Chondrocyte (in vitro differentiated cells): ENCODE results near the gene CDHR5. TPM values are rescaled to one million over a fixed set of nuclear protein-coding genes. Genes with fewer than 3 reads are reported as not detected.

ENCODE experiments used
- DNase-seq: peaks from one replicate; pipeline ENCODE4 v3.0.0; 2021; ENCODE audit warnings: mixed read lengths, low spot score
- H3K27ac Mint-ChIP-seq: one replicate; pipeline ENCODE4 v1.8.0; 2021; ENCODE audit warnings: mild to moderate bottlenecking, moderate library complexity, mixed read lengths; ENCODE audit not compliant: unreplicated experiment
- H3K27me3 Mint-ChIP-seq: 2 replicates; pipeline ENCODE4 v1.8.0; 2021; ENCODE audit warnings: low read depth, mixed read lengths
- H3K36me3 Mint-ChIP-seq: 2 replicates; pipeline ENCODE4 v1.8.0; 2021; ENCODE audit warnings: low read depth, mixed read lengths
- H3K4me1 Mint-ChIP-seq: 2 replicates; pipeline ENCODE4 v1.8.0; 2021; ENCODE audit warnings: low read depth, mild to moderate bottlenecking, mixed read lengths
- H3K4me3 Mint-ChIP-seq: one replicate; pipeline ENCODE4 v1.8.0; 2021; ENCODE audit warnings: mild to moderate bottlenecking, moderate library complexity, mixed read lengths; ENCODE audit not compliant: unreplicated experiment
- H3K9me3 Mint-ChIP-seq: 2 replicates; pipeline ENCODE4 v1.8.0; 2021; ENCODE audit warnings: low read depth, mixed read lengths
- total RNA-seq: library from RNA; stranded (reverse); gene quantifications from 3 replicates; pipeline ENCODE4 v1.2.1, GENCODE V29; 2021
- TF ChIP-seq, protein P1 (sequence below): fragments of 200-600 bp; sonication (generic); IDR thresholded peaks from 2 replicates; pipeline ENCODE4 v1.5.0; 2021; ENCODE audit warnings: antibody characterized with exemption, mild to moderate bottlenecking, moderate library complexity

The CDHR5 gene
- total RNA-seq, 1 donor from 2014 or later, result not detected

GRCh38 chr11:616320-617198 lies 8.2 kb downstream of the CDHR5 start:
- Mint-ChIP-seq H3K4me1 (peaks cover 14% of the 10 kb centered on the region), H3K27me3 (no peaks in the 10 kb centered on the region), H3K9me3 (no peaks in the 10 kb centered on the region), H3K27ac (no peak overlapping the region), H3K4me3 (peak overlapping the region; percentile 80), H3K36me3 (peaks cover 4% of the 10 kb centered on the region)
- no peak for DNase-seq
- TF ChIP-seq, protein P1, sequence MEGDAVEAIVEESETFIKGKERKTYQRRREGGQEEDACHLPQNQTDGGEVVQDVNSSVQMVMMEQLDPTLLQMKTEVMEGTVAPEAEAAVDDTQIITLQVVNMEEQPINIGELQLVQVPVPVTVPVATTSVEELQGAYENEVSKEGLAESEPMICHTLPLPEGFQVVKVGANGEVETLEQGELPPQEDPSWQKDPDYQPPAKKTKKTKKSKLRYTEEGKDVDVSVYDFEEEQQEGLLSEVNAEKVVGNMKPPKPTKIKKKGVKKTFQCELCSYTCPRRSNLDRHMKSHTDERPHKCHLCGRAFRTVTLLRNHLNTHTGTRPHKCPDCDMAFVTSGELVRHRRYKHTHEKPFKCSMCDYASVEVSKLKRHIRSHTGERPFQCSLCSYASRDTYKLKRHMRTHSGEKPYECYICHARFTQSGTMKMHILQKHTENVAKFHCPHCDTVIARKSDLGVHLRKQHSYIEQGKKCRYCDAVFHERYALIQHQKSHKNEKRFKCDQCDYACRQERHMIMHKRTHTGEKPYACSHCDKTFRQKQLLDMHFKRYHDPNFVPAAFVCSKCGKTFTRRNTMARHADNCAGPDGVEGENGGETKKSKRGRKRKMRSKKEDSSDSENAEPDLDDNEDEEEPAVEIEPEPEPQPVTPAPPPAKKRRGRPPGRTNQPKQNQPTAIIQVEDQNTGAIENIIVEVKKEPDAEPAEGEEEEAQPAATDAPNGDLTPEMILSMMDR, result no peak

- DNase-seq, result no peak
- TF ChIP-seq, protein P1, result no peak
- H3K4me3 Mint-ChIP-seq, result peak within 1 kb of the TSS; percentile 80
- H3K27me3 Mint-ChIP-seq, result no peaks in the 10 kb centered on the region
- peaks cover 14% of the 10 kb centered on the region for H3K4me1 Mint-ChIP-seq
- H3K27ac Mint-ChIP-seq, result peak within 1 kb of the TSS; percentile 92
- peaks cover 6% of the 10 kb centered on the region for H3K36me3 Mint-ChIP-seq
- H3K9me3 Mint-ChIP-seq, result no peaks in the 10 kb centered on the region
Observed at GRCh38 chr11:615504-616319, 9.0 kb downstream of the CDHR5 start, which contains the start of gene IRF7. Gene IRF7 (minus strand): TSS chr11:615950. CDS start chr11:615364, 586 bp downstream.

DNA sequence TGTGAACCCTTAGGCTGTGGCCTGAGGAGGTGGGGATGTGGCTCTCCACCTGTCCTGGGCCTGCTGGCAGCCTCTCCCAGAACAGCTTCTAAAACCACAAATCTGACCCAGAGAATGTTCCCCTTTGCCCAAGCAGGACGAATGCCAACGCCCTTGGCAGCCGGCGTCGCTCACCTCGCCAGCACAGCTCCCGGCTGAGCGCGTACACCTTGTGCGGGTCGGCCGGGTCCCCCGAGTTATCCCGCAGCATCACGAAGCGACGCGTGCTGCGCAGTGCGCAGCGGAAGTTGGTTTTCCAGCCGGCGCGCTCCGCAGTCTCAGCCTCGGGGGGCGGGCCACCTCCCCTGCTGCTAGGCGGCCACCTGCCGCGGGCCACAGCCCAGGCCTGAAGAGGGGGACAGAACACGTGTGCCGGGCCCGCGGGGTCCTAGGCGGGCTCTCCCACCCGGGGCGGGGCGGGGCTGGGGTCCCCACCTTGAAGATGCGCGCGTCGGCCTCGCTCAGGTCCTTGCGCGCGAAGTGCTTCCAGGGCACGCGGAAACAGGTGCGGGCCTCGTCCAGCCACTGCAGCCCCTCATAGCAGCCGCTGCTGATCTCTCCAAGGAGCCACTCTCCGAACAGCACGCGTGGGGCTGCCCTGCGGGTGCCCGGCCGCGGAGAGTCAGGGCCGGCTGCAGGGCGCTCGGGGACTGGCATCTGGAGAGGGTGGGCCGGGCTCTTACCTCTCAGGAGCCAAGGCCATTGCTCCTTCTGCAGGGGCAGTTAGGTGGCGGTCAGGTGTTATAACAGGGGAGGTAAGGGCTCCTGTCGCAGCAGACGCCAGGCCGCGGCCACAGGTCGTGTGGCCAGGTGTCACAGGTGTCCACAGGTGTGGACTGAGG lies 9.9 kb downstream of the CDHR5 start:
- no peak for DNase-seq
- Mint-ChIP-seq H3K27me3 (no peaks in the 10 kb centered on the region), H3K36me3 (peaks cover 7% of the 10 kb centered on the region), H3K27ac (peak overlapping the region; percentile 92), H3K9me3 (no peaks in the 10 kb centered on the region), H3K4me1 (peaks cover 14% of the 10 kb centered on the region), H3K4me3 (peak overlapping the region; percentile 80)
- TF ChIP-seq, protein P1, result no peak

DNA sequence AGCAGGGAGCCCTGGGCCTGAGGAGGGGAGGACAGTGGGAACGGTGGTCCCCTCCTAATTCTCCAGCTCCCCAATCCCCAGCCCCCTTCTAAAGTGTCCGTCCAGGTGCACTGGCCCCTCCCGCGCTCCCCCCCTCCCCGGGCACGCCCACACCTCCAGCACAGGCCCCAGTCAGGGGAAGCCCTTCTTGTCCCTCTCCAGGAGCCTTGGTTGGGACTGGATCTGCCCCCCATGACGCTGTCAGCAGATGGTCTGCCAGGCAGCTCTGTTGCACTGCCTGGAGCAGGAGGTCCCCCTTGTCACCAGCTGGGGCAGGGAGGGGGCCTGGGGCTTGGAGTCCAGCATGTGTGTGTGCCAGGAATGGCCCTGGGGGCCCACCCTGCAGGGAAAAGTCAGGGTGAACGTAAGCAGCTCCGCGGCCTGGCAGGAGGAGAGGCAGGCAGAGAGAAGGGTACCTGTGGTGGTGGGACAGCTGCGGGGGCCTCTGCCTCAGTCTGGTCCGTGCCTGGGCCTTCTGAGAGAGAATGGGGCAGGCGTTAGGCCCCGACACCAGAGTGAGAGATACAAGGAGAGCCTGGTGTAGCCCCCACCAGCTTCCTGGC lies 10.6 kb downstream of the CDHR5 start:
- TF ChIP-seq, protein P1, result no peak
- Mint-ChIP-seq H3K36me3 (peaks cover 7% of the 10 kb centered on the region), H3K9me3 (no peaks in the 10 kb centered on the region), H3K27ac (peak overlapping the region; percentile 75), H3K4me3 (peak overlapping the region; percentile 55), H3K27me3 (no peaks in the 10 kb centered on the region), H3K4me1 (peaks cover 14% of the 10 kb centered on the region)
- no peak for DNase-seq
